SK-MEL-5 (cell line): ENCODE measurements around the gene ZFYVE9. TPM values are rescaled to one million over a fixed set of nuclear protein-coding genes. Genes with fewer than 3 reads are reported as not detected.
"Not testable (repeated sequence)": the region's sequence is repeated elsewhere in the genome, so short reads cannot be mapped to it uniquely, and the experiment has no call there.

Source experiments
- DNase-seq: peaks from one replicate; pipeline ENCODE4 v3.0.0-alpha.2; 2016; ENCODE audit warnings: low read depth, low spot score
- in situ Hi-C: cut with HindIII; loops from 2 replicates; pipeline ENCODE4 v1.10.0; 2016; ENCODE audit warnings: low sequenced_read_pairs, high pct_unique_total_duplicates, low pct_unique_long_range_greater_than_20kb
- polyA plus RNA-seq, 2 experiments: library from polyadenylated mRNA; depleted of rRNA; stranded (reverse); fragments of >200 nt; gene quantifications; 2 replicates each; pipeline ENCODE4 v1.2.3, GENCODE V29; 2015
- total RNA-seq: library from RNA; depleted of rRNA; stranded (reverse); fragments of >200 nt; shearing (Covaris generic); gene quantifications from 2 replicates; pipeline ENCODE4 v1.2.3, GENCODE V29; 2014; rRNA removed

The ZFYVE9 gene, protein sequence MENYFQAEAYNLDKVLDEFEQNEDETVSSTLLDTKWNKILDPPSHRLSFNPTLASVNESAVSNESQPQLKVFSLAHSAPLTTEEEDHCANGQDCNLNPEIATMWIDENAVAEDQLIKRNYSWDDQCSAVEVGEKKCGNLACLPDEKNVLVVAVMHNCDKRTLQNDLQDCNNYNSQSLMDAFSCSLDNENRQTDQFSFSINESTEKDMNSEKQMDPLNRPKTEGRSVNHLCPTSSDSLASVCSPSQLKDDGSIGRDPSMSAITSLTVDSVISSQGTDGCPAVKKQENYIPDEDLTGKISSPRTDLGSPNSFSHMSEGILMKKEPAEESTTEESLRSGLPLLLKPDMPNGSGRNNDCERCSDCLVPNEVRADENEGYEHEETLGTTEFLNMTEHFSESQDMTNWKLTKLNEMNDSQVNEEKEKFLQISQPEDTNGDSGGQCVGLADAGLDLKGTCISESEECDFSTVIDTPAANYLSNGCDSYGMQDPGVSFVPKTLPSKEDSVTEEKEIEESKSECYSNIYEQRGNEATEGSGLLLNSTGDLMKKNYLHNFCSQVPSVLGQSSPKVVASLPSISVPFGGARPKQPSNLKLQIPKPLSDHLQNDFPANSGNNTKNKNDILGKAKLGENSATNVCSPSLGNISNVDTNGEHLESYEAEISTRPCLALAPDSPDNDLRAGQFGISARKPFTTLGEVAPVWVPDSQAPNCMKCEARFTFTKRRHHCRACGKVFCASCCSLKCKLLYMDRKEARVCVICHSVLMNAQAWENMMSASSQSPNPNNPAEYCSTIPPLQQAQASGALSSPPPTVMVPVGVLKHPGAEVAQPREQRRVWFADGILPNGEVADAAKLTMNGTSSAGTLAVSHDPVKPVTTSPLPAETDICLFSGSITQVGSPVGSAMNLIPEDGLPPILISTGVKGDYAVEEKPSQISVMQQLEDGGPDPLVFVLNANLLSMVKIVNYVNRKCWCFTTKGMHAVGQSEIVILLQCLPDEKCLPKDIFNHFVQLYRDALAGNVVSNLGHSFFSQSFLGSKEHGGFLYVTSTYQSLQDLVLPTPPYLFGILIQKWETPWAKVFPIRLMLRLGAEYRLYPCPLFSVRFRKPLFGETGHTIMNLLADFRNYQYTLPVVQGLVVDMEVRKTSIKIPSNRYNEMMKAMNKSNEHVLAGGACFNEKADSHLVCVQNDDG (N-terminal part only)
- 12.4 and 13.3 TPM in 2 replicates for total RNA-seq
- 7.7 and 8.8 TPM in 2 replicates for polyA plus RNA-seq (2015; cell fraction: cytosol; rRNA removed)
- 6.2 and 6.3 TPM in 2 replicates for polyA plus RNA-seq (2015; cell fraction: nucleus; rRNA removed)

DNA sequence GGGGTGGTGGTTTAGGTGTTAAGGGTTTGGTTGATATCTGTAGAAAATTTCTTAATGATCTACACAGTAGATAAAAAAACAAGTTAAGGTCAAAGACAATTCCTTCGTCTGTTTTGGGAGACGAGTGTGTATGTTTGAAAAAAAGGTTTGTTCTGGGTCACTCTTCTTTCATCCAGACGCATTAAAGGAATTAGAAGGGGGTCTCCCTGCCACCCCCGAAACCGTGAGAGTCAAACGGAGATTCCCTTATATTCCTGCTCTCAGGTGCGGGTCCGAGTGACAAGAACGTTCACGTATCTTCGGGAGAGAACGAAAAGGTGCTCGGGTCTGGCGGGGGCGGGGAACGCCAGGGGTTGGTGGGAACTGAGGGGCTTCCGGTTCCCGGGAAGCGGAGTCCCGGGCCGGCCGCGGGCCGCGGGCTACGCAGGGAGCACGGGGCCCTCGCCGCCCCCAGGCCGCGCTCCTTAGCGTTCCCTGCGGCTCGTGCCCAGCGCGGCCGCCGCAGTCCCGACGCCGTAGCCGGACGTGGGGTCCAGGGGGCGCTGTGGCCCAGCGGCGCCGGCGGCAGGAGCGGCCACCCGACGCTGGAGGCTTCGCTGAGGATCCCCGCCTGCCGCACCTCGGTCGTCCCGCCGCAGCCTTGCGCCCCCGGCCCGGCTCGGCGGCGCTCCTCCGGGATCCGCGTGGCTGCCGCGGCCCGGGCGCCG is at the start of gene ZFYVE9:
ZFYVE9 (plus strand) TSS at position 577 of the 707 bp plus-strand sequence. CDS start 91,118 bp downstream, outside the sequence.
- in situ Hi-C loops, result no loop called here
- DNase-seq, result peak; percentile 66

DNA sequence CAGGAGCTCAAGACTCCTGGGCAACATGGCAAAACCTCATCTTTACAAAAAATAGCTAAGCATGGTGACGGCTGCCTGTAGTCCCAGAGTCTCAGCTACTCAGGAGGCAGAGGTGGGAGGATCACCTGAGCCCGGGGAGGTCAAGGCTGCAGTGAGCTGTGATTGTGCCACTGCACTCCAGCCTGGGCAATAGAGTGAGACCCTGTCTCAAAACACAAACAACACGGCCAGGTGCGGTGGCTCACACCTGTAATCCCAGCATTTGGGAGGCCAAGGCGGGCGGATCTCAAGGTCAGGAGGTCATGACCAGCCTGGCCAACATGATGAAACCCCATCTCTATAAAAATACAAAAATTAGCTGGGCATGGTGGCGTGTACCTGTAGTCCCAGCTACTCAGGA is 47.6 kb upstream of the ZFYVE9 start:
- in situ Hi-C loops, DNase-seq: not testable (repeated sequence)

DNA sequence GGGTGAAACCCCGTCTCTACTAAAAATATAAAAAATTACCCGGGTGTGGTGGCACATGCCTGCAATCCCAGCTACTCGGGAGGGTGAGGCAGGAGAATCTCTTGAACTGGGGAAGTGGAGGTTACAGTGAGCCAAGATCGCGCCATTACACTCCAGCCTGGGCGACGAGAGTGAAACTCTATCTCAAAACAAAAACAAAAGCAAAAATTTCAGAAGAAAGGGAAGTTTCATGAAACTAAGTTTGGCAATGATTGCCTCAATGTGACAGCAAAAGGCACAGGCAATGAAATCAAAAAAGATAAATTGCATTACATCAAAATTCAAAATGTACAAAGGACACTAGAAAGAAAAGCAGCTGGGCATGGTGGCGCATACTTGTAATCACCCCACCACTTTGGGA is 45.7 kb upstream of the ZFYVE9 start:
- in situ Hi-C loops, result no loop called here
- no peak for DNase-seq

DNA sequence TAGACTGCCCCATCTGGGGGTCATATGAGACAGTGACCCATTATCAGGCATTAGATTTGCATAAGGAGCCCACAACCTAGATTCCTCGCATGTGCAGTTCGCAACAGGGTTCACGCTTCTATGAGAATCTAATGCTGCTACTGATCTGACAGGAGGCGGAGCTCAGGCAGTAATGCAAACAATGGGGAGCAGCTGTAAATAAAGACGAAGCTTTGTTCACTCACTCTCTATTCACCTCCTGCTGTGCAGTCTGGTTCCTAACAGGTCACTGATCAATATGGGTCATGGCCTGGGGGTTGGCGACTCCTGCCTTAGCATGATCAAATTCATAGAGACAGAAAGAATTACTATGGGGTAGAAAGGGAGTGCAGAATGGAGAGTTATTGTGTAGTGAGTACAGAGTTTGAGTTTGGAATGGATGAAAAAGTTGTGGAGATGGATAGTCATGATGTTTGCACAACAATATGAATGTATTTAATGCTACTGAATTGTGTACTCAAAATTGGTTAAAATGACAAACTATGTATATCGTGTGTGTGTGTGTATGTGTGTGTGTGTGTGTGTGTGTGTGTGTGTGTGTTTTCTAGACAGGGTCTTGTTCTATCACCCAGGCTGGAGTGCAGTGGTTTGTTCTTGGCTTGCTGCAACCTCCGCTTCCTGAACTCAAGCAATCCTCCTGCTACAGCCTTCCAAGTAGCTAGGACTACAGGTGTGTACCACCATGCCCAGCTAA is 43.6 kb upstream of the ZFYVE9 start:
- in situ Hi-C loops, result no loop called here
- DNase-seq, result no peak

DNA sequence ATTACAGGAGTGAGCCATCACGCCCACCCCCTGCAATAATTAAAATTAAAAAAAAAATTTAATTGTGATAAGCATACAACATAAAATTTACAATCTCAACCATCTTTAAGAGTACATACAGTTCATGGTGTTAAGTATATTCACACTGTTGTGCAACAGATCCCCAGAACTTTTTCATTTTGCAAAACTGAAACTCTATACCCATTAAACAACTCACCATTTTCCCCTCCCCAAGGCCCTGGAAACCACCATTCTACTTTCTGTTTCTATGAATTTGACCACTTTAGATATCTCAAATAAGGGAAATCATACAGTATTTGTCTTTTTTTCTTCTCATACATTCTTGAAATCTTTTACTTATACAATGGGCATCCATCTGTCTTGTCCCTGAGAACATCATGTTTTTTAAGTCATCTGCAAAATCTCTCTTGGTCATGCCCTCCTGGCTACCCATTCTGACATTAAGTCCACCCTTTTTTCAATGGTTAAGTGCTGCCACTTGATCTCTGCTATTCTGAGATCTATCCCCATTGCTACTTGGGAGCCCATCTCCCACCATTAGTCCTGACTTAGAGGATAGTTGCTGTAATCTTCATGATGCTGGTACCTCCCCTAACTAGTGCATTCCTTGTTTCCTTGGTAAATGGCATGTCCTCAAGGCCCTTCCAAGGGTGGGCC is 39.4 kb upstream of the ZFYVE9 start:
- DNase-seq, result no peak
- in situ Hi-C loops, result no loop called here

DNA sequence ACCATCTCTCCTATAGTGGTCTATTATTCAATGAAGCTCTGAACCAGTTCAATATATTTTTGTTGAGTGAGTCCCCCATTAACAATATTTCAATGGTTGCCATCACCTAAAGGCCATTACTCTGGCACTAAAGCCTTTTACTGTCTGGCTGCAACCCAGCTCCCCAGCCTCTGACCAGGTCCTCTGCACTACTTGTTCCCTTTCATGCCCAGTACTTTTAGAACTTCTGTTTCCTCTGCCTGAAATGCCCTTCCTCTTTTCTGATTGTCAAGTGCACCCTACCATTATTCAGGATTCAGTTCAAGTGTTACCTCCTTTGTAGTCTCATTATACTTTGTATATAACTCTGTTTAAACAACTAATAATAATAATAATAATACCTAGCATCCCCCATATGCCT is 30.4 kb upstream of the ZFYVE9 start:
- in situ Hi-C loops, result no loop called here
- DNase-seq, result no peak

DNA sequence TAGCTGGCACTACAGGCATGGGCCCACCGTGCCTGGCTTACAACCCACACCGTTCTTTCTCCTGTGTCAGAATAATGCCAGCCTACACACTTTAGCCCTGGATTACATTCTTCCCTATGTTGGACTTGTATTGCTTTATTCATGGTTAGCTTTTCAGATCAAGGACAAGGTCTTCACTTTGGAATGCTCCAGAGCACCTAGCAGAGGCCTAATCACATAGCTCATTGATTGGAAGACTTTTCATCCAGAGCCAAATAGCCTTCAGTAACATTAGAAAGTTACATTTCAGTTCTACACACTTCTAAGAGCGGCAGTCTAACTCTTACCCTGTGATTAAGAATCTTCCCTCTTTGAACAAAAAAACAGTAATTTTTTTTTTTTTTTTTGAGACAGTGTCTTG is 29.4 kb upstream of the ZFYVE9 start:
- DNase-seq, result no peak
- in situ Hi-C loops, result no loop called here

DNA sequence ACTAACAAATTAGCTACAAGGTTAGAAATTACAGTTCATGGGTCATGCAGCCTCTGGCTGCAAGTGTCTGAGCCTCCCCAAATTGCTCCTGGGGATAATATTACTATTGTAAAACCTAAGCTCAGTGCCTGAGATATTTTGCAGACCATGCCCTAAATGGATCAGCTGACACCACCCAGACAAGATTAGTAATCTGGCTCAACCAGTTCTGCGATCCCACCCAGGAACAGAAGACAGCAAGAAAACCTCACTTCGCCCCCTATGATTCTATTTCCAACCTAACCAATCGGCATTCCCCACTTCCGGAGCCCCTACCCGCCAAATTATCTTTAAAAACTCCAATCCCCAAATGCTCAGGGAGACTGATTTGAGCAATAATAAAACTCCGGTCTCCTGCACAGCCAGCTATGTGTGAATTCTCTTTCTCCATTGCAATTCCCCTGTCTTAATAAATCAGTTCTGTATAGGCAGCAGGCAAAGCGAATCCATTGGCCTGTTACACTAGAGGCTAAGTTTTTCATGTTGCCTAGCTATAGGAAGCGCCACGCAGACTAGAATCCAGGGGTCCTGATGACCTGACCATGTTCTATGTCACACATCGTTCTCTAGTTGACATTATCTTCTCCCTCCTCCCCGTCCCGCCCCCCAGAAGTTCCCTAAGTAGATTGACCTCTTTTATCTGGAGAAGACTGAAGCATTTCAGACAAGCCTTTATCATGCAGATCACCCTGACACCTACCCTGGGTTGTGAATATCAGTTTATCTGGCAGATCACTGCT is 22.4 kb upstream of the ZFYVE9 start:
- in situ Hi-C loops, result no loop called here

DNA sequence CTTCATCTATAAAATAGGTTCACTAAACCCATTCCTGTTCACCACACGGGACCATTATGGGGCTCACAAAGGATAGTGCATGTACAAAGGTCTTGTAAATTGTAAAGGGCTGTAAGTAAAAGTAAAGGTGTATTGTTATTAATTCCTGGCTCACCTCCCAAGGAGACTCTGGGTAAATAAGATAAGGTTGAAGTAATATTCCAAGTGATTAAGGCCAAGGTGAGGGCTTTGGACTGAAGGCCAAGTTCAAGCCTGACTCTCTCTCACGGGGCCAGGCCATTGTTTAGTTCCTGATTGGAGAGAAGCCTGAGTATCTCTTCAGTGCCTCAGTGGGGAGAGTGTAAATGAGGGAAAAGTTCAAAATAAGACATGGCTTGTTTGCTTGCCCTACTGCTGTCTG is 19.5 kb upstream of the ZFYVE9 start:
- in situ Hi-C loops, result no loop called here
- no peak for DNase-seq

More for the DNA sequence above, 22.4 kb upstream of the ZFYVE9 start:
- DNase-seq, result no peak

DNA sequence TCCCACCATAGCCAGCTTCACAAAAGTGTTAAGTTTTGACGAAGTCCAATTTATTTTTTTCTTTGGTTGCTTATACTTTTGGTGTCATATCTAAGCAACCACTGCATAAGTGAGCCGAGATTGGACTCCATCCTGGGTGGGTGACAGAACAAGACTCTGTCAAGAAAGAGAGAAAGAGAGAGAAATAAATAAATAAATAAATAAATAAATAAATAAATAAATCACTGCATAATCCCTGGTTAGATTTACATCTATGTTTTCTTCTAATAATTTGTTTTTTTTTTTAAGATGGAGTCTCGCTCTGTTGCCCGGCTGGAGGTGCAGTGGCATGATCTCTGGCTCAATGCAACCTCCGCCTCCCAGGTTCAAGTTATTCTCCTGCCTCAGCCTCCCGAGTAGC is 18.3 kb upstream of the ZFYVE9 start:
- in situ Hi-C loops, result no loop called here
- no peak for DNase-seq

DNA sequence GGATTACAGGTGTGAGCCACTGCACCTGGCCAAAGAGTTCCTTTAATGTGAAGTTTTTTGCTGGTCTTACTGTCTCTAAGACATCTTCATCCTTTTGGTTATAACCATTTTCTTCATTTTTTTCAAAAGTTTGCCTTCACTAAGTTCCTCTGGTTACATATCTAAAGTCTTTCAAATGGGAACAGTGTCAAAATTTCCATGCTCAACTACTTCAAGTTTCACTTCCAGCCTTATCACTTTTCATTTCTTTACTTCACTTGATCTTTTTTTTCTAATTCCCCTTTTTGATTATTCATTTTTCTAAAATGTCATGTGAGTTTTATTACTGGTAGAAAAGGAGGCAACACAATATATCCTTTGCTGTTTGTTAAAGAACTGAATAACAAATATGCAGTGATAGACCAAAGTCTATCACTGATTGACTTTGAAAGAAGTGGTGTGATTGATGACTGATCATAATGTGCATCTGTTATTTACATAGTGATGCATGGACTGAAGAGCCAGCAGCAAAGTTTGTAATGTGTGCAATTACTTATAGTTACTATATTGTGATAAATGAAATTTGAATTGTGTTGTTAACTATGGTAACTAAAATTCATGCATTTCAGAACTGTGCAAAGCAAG is 16.0 kb upstream of the ZFYVE9 start:
- DNase-seq, result no peak
- in situ Hi-C loops, result no loop called here

DNA sequence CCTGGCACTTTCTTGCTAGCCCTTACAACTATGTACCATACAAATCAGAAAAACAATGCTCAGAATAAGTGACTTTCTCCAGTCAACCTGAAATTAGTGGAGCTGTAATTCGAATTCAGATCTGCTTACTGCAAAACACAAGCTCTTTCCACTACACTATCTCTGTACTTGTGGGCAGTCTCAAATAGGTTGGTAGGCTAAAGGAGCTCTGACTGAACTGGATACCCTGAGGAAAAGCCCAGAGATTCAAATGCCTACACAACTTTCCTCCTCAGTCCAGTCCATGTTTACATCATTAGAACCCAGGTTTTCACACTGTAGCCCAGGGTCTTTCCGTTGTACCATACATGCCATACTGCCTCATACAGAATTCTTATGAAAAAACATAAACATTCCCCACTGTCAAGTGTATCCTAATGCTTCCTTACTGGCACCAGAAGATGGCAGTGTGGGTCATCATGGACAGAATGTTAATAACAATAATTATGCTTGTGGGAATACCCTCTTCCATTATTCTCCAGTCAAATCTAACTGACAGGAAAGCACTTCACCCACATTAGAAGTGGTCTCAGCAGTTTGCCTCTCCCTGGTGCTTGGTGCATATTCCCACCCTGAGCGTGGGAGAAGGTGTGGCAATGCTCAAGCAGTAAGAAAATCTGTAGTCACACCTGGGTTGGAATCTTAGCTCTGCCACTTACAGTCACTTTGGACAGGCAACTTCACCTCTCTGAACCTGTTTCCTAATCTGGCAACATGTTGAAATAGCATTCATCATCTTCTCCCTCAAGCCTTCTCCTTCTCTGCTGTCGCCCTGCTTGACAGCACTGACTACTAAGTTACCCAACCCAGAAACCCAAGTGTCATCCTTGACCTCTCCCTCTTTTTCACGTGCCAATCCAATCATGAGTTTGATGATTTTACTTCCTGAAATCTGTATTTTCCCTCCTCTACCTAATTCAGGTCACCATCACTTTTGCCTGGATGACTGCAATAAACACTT is 14.4 kb upstream of the ZFYVE9 start:
- in situ Hi-C loops, result no loop called here
- DNase-seq, result peak; percentile 69

DNA sequence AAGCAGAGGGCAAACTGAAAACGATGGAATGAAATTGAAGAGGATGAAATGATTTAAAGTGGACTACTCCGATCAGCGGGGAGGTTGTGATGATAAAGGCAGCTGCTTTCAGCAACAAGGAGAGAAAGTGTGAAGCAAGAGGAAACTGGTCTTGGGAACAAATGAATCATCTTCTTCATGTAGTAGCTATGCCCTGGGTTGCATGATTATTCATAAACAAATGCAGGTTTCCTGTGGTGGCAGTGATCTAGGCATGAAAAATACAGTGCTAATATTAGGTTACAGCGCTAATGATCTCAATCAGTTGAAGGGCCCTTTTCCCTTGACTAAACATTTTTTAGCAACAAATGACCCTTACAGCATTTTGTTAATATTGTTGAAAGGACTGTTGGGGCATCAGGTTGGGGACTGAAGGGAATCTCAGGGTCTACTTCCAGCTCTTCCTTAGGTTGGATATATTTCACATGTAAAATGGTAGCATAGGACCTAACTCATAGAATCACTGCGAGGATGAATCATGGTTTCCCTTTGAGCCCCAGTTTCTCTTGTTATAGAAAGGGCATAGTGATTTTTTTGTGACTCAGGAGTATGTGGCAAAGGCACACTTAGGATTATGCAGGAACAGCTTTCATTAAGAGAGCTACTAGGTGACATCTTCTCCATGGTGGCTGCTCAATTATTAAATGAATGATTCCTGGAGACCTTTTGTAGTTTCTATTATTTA is 1.9 kb upstream of the ZFYVE9 start:
- in situ Hi-C loops, result no loop called here
- no peak for DNase-seq
